HG03571 (cell line): ENCODE measurements around the gene CLCN2.

Experiments used
- ATAC-seq: cut with Tn5 transposase; IDR thresholded peaks from one replicate; pipeline ENCODE4 v1.9.1; 2021; ENCODE audit not compliant: unreplicated experiment

The CLCN2 gene

GRCh38 chr3:184361532-184361931 is at the start of gene CLCN2, which contains the start of gene POLR2H:
Gene CLCN2, minus strand, starts transcription at chr3:184361605. Its CDS starts 126 bp downstream, at chr3:184361479.
Gene POLR2H, plus strand, starts transcription at chr3:184361710. Its CDS starts 1,783 bp downstream, at chr3:184363493.
- ATAC-seq, result no peak

GRCh38 chr3:184409946-184410500 is 48.6 kb upstream of the CLCN2 start:
- ATAC-seq, result no peak

GRCh38 chr3:184409331-184409926 is 48.0 kb upstream of the CLCN2 start:
- no peak for ATAC-seq

- no peak for ATAC-seq
Measured at GRCh38 chr3:184405075-184406030, 43.9 kb upstream of the CLCN2 start.

- no peak for ATAC-seq
Measured at GRCh38 chr3:184399410-184399809, 38.0 kb upstream of the CLCN2 start.

- no peak for ATAC-seq
Measured at GRCh38 chr3:184395320-184395660, 33.9 kb upstream of the CLCN2 start.

- no peak for ATAC-seq
Measured at GRCh38 chr3:184391266-184391665, 29.9 kb upstream of the CLCN2 start.

- ATAC-seq, result no peak
Measured at GRCh38 chr3:184389935-184390528, 28.6 kb upstream of the CLCN2 start.

- ATAC-seq, result no peak
Measured at GRCh38 chr3:184389384-184389783, 28.0 kb upstream of the CLCN2 start.

- ATAC-seq, result no peak
Measured at GRCh38 chr3:184388936-184389230, 27.5 kb upstream of the CLCN2 start.

- no peak for ATAC-seq
Measured at GRCh38 chr3:184388164-184388935, 26.9 kb upstream of the CLCN2 start.

- no peak for ATAC-seq
Measured at GRCh38 chr3:184387174-184387714, 25.8 kb upstream of the CLCN2 start.

GRCh38 chr3:184386047-184386806 is 24.8 kb upstream of the CLCN2 start:
- no peak for ATAC-seq

GRCh38 chr3:184384856-184385422 is 23.5 kb upstream of the CLCN2 start:
- ATAC-seq, result no peak

- ATAC-seq, result no peak
Measured at GRCh38 chr3:184384342-184384741, 22.9 kb upstream of the CLCN2 start.

- ATAC-seq, result no peak
Measured at GRCh38 chr3:184383033-184383740, 21.8 kb upstream of the CLCN2 start.

- no peak for ATAC-seq
Measured at GRCh38 chr3:184382326-184383032, 21.1 kb upstream of the CLCN2 start.
